Measurements from ENCODE around the gene CSDE1.
"Not testable (repeated sequence)": the region's sequence is repeated elsewhere in the genome, so short reads cannot be mapped to it uniquely, and the experiment has no call there.

GRCh38 chr1:114804449-114804848 is 46.7 kb upstream of the CSDE1 start:
- TF ChIP-seq FOXM1 (IDR thresholded peaks at IDR 0.05; ENCODE audit: low read depth); CTCF (IDR thresholded peaks at IDR 0.05); USF2 (IDR thresholded peaks at IDR 0.05; ENCODE audit: borderline replicate concordance, low read depth, low read length): not testable (repeated sequence)

All from SK-N-SH (cell line).